IPS DF 6.9 (cell line): ENCODE data around the gene FAM168A.

Source experiments
- DNase-seq: peaks from one replicate; pipeline ENCODE4 v3.0.0-alpha.2; 2013; ENCODE audit warnings: low read depth, low spot score
- H3K27ac ChIP-seq: one replicate; pipeline ENCODE4 v1.5.1; 2013; ENCODE audit warnings: low read length, control low read depth
- H3K27me3 ChIP-seq: 2 replicates; pipeline ENCODE4 v1.6.1; 2013; ENCODE audit warnings: mild to moderate bottlenecking, low read length; ENCODE audit not compliant: control insufficient read depth, insufficient read depth
- H3K36me3 ChIP-seq: 2 replicates; pipeline ENCODE4 v1.6.1; 2013; ENCODE audit warnings: low read length; ENCODE audit not compliant: control insufficient read depth, insufficient read depth
- H3K4me1 ChIP-seq: 2 replicates; pipeline ENCODE4 v1.6.1; 2013; ENCODE audit warnings: low read length; ENCODE audit not compliant: control insufficient read depth, insufficient read depth
- H3K4me3 ChIP-seq: 2 replicates; pipeline ENCODE4 v1.5.1; 2013; ENCODE audit warnings: mild to moderate bottlenecking, low read length
- H3K9me3 ChIP-seq: 2 replicates; pipeline ENCODE4 v1.6.1; 2013; ENCODE audit warnings: low read length, inconsistent platforms; ENCODE audit not compliant: control insufficient read depth, insufficient read depth
- WGBS: extraction: QIAGEN DNeasy Blood & Tissue Kit; methylation state at CpG from one replicate; pipeline ENCODE4 v1.1.7; 2013; ENCODE audit warnings: mixed read lengths, missing lambda C conversion rate; ENCODE audit not compliant: insufficient read length, insufficient coverage; 5-methylcytosine and 5-hydroxymethylcytosine counted together

FAM168A gene

DNA sequence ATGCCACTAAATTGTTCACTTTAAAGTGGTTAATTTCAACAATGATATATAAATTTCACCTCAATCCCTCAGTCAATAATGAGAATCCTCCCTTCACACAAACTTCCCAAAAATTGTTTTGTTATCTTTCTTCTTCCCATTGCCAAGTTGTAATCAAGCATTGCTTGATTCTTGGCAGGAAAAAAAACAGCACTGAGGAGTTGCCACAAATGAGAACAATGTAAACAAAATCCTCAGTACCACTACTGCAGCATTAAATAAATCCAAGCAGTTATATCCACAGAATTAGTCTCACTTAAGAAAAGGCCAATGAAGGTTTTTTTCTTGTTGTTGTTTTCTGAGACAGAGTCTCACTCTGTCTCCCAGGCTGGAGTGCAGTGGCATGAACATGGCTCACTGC is 38.2 kb downstream of the FAM168A start:
- DNase-seq = no peak

DNA sequence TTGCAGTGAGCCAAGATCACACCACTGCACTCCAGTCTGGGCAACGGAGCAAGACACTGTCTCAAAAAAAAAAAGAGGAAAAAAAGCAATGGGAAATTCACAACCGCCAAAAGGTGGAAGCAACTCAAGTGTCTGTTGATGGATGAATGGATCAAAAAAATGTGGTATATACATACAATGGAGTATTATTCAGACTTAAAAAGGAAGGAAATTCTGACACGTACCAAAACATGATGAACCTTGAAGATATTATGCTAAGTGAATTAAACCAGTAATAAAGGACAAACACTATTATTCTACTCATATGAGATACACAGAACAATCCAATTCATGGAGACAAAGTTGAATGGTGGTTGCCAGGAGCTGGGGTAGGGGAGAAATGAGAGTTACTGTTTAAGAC is 40.9 kb downstream of the FAM168A start:
- H3K4me3 ChIP-seq = no peak overlapping the region
- H3K9me3 ChIP-seq = no peaks in the 10 kb centered on the region
- H3K27ac ChIP-seq = no peak overlapping the region
- H3K4me1 ChIP-seq = peaks cover 2% of the 10 kb centered on the region; the same call in 1 of the 2 replicates
- H3K36me3 ChIP-seq = no peaks in the 10 kb centered on the region
- H3K27me3 ChIP-seq = no peaks in the 10 kb centered on the region
- WGBS = no CpG with 5 or more reads among the region's 3 CpGs
- DNase-seq = no peak

More for the DNA sequence above, 38.2 kb downstream of the FAM168A start:
- no peaks in the 10 kb centered on the region for H3K36me3 ChIP-seq
- no peak overlapping the region for H3K27ac ChIP-seq
- H3K4me3 ChIP-seq = no peak overlapping the region
- no peaks in the 10 kb centered on the region for H3K9me3 ChIP-seq
- peaks cover 2% of the 10 kb centered on the region; the same call in 1 of the 2 replicates for H3K4me1 ChIP-seq
- no peaks in the 10 kb centered on the region for H3K27me3 ChIP-seq

DNA sequence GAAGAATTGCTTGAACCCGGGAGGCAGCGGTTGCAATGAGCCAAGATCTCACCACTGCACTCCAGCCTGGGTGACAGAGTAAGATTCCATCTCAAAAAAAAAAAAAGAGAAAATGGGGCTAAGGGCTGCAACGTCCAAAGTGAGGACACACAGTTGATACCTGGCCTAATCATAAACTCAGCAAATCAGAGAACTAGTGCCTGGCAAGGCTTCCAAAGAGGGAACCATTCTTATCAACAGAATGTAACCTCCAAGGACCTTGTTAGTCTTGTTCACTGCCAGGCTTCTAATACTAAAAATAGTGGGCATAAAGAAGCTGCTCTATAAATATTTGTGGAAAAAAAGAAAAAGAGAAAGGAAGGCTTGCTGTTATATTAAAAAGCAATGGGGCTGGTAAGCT is 42.3 kb downstream of the FAM168A start:
- Histone ChIP-seq H3K4me1 (peaks cover 2% of the 10 kb centered on the region; the same call in 1 of the 2 replicates), H3K4me3 (no peak overlapping the region), H3K9me3 (no peaks in the 10 kb centered on the region), H3K27me3 (no peaks in the 10 kb centered on the region), H3K36me3 (no peaks in the 10 kb centered on the region), H3K27ac (no peak overlapping the region)
- DNase-seq = no peak
- WGBS = no CpG with 5 or more reads among the region's 3 CpGs

DNA sequence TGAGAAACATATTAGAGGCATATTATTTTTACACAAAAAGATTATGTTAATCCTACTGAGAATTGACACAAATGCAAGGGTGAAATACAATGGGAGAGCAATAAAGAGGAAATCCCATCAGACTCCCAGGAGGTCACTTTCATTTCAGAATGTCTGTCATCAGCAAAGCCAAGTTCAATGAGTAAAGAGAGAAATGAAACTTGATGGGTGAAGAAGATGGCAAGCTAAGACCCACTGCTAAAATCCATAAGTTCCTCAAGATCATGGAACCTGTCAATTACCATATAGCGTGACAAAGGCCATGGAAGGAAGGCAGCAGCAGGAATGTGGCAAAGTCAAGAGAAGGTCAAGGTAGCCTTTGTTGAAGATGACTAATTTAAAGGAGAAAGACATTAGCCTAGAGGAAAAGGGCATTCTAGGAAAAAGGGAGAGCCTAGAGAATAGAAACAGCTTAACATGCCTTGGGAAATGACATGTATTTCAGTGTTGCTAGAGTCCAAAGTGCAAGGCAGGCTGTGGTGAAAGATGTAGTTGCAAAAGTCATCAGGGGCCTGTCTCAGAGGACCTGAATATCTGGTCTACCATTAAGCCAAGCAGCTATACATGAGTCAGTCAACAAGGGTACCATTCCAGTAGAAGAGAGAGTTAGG is 43.1 kb downstream of the FAM168A start:
- H3K36me3 ChIP-seq = no peaks in the 10 kb centered on the region
- H3K27me3 ChIP-seq = no peaks in the 10 kb centered on the region
- no peak overlapping the region for H3K4me3 ChIP-seq
- H3K27ac ChIP-seq = no peak overlapping the region
- no CpG with 5 or more reads among the region's 1 CpG for WGBS
- H3K4me1 ChIP-seq = peaks cover 2% of the 10 kb centered on the region; the same call in 1 of the 2 replicates
- DNase-seq = no peak
- no peaks in the 10 kb centered on the region for H3K9me3 ChIP-seq

DNA sequence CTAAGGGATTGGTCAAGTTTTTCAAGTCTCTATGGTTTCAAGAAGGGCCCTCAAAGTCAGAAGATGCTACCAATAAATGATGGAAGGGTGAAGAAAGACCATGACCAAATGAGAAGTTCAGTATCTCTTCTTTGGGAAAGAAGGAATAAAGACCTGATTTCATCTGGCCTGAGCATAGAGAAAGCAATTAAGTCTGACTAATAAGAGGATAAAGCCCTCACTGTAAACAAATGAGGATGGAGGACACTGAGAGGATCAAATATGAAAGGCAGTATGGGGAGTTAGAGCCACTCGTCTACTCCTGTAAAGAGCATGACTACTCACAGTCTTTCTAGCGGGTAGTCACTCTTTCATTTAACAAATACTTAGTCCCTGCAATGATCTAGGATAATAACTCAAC is 44.6 kb downstream of the FAM168A start:
- Histone ChIP-seq H3K9me3 (no peaks in the 10 kb centered on the region), H3K4me3 (no peak overlapping the region), H3K4me1 (peaks cover 2% of the 10 kb centered on the region; the same call in 1 of the 2 replicates), H3K27ac (no peak overlapping the region), H3K36me3 (no peaks in the 10 kb centered on the region), H3K27me3 (no peaks in the 10 kb centered on the region)
- DNase-seq = no peak
- WGBS = no CpG with 5 or more reads among the region's 2 CpGs

DNA sequence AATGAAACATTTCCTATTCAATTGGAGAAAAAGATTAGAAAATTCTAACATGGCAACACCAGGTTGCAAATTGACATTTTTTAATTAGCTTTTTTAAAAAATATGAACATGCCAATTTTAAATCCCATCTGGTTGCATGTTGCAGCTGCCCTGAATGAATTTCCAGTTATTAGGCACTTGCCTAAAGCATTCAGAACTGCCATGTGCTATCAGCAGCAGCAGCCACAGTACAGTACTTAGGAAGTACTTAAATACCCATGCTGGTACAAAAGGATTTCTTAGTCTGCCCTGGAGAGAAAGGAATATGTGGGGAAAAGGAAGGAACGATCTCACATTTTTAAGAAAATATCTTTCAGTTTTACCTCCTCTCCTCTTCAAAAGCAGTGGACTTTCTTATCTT is 46.2 kb downstream of the FAM168A start:
- peaks cover 2% of the 10 kb centered on the region; the same call in 1 of the 2 replicates for H3K4me1 ChIP-seq
- H3K36me3 ChIP-seq = no peaks in the 10 kb centered on the region
- no peak overlapping the region for H3K4me3 ChIP-seq
- H3K9me3 ChIP-seq = no peaks in the 10 kb centered on the region
- DNase-seq = no peak
- H3K27me3 ChIP-seq = no peaks in the 10 kb centered on the region
- no CpG with 5 or more reads among the region's 1 CpG for WGBS
- no peak overlapping the region for H3K27ac ChIP-seq

DNA sequence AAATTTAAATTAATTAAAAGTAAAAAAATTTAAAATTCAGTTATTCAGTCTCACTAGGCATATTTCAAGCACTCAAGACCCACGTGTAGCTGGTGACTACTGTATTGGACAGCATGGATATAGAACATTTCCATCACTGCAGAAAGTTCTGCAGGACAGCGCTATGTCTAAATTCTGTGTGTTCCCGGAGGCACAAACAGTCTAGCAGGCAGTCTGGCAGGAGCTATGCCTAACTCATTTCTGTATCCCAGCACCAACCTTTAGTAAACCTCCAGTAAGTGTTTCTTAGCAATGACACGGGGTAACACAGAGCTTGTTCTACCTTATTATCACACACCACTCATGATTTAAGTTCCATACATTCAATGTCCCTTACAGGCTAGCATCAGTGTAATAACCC is 48.5 kb downstream of the FAM168A start:
- Histone ChIP-seq H3K9me3 (no peaks in the 10 kb centered on the region), H3K27me3 (no peaks in the 10 kb centered on the region), H3K4me3 (no peak overlapping the region), H3K36me3 (no peaks in the 10 kb centered on the region), H3K27ac (no peak overlapping the region), H3K4me1 (no peaks in the 10 kb centered on the region)
- no CpG with 5 or more reads among the region's 4 CpGs for WGBS
- no peak for DNase-seq

DNA sequence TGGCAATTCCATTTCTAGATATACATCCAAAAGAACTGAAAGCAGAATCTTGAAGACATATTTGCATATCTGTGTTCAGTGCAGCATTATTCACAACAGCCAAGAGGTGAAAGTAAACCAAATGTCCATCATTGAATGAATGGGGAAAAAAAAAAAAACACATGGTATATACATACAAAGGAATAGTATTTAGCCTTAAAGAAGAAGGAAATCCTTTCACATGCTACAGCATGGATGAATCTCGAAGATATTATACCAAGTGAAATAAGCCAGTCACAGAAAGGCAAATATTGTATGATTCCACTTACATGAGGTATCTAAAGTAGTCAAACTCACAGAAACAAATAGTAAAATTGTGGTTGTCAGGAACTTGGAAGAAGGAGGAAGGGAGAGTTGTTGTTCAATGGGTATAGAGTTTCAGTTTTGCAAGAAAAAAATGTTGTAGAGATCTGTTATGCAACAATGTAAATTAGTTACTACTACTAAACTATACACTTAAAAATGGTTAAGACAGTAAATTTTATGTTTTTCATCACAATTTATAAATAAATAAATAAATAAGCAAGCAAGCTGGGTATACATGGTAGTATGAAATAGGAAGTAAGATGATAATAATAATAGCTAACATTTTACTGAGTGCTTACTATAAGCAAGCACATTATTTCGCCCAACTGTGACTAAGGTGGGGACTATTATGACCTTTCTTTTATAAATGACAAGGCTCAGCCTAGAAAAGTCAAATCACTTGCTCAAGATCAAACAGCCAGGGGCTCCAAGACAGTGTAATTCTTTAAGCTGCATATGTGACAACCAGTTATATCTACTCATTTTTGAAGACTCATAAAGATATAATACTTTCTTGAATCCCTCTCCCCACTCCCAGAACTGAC is 50.0 kb downstream of the FAM168A start:
- no CpG with 5 or more reads among the region's 2 CpGs for WGBS
- Histone ChIP-seq H3K27ac (no peak overlapping the region), H3K4me3 (no peak overlapping the region), H3K27me3 (no peaks in the 10 kb centered on the region), H3K9me3 (no peaks in the 10 kb centered on the region), H3K36me3 (no peaks in the 10 kb centered on the region), H3K4me1 (no peaks in the 10 kb centered on the region)
- DNase-seq = no peak

DNA sequence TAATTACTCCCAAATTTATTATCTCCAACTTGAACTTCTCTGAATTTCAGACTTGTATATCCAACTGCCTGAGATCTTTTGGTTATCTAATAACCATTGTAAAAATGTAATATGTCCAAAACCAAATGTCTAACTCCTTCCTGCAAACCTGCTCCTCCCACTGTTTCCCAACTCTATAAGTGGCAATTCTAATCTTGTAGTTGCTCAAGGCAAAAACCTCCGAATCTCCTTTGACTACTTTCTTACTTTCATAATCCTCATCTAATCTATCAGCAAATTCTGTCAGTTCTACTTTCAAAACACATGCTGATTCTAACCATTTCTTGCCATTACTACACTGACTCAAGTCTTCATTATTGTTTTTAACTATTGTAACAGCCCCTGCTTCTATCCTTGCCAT is 55.7 kb downstream of the FAM168A start:
- Histone ChIP-seq H3K4me1 (peaks cover 1% of the 10 kb centered on the region), H3K36me3 (no peaks in the 10 kb centered on the region), H3K9me3 (no peaks in the 10 kb centered on the region), H3K27ac (no peak overlapping the region), H3K27me3 (no peaks in the 10 kb centered on the region), H3K4me3 (no peak overlapping the region)
- 100% methylated on average over 1 of the region's 1 CpG for WGBS
- no peak for DNase-seq

DNA sequence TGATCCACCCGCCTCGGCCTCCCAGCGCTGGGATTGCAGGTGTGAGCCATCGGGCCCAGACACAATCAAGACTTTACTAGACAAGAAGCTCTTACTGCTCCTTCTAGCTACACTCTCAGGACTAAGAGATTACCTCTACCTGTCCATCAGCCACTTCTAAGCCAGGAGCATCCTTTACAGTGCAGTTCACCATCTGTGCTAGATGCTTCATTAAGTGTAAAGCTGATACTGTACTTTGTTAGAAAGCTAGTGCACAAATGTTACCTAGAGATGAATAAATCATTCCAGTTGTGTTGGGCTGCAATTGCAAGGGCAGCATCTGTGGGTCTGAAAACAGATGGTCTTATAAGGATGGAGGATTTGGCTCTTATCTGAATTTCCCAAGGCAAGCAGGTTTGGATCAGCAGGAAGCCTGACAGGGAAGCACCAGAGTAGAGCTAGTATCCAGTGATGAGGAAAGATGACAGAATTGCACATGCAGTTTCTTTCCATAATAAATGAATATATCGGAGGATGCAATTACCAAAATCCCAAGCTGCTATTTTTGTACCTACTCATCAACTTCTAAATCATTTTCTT is 58.3 kb downstream of the FAM168A start:
- DNase-seq = no peak
- Histone ChIP-seq H3K4me1 (peaks cover 1% of the 10 kb centered on the region), H3K9me3 (no peaks in the 10 kb centered on the region), H3K27me3 (no peaks in the 10 kb centered on the region), H3K36me3 (no peaks in the 10 kb centered on the region), H3K27ac (no peak overlapping the region), H3K4me3 (no peak overlapping the region)
- no CpG with 5 or more reads among the region's 5 CpGs for WGBS
